K562 (cell line): ENCODE results near the gene TMEM41B. TPM values are rescaled to one million over a fixed set of nuclear protein-coding genes. Genes with fewer than 3 reads are reported as not detected.
"Not testable (repeated sequence)": the region's sequence is repeated elsewhere in the genome, so short reads cannot be mapped to it uniquely, and the experiment has no call there.

Experiments
- ATF1 ChIP-seq, 2 experiments: fragments of 450-650 bp in 1 of 2; IDR thresholded peaks; 2 replicates each; pipeline ENCODE4 v1.6.1; 2016; ENCODE audit warnings: missing compliant biosample characterization in 1 of 2, missing genetic modification characterization in 1 of 2
- E2F3 ChIP-seq: fragments of 250-450 bp; sonication (Bioruptor Pico); IDR thresholded peaks from 2 replicates; pipeline ENCODE4 v1.4.0; 2020; ENCODE audit warnings: mild to moderate bottlenecking
- ETV1 ChIP-seq: fragments of 450-650 bp; conservative IDR thresholded peaks from 2 replicates; pipeline ENCODE4 v1.6.1; 2016; ENCODE audit warnings: missing genetic modification characterization, control low read depth, low read depth, missing compliant biosample characterization
- GATA2 ChIP-seq: sonication (generic); formaldehyde crosslinking; IDR thresholded peaks from 2 replicates; pipeline ENCODE4 v1.4.0; 2020; ENCODE audit warnings: mild to moderate bottlenecking, missing genetic modification reagents
- GTF2A2 ChIP-seq: IDR thresholded peaks from 2 replicates; pipeline ENCODE4 v1.6.1; 2016; ENCODE audit warnings: mild to moderate bottlenecking, missing genetic modification characterization, missing compliant biosample characterization
- HSF4 ChIP-seq: fragments of 250-450 bp; sonication (Bioruptor Pico); IDR thresholded peaks from 2 replicates; pipeline ENCODE4 v2.1.2; 2022; ENCODE audit warnings: mild to moderate bottlenecking, moderate library complexity, borderline replicate concordance
- JUND ChIP-seq, 2 experiments: IDR thresholded peaks; 2 replicates in 1 of 2; 3 replicates in 1 of 2; pipeline ENCODE4 v1.6.1; 2011; ENCODE audit warnings: borderline replicate concordance in 2 of 2, low read depth in 2 of 2, low read length in 2 of 2, improper control_type of control experiment in 1 of 2, missing biosample characterization in 1 of 2, missing genetic modification characterization in 1 of 2, missing genetic modification reagents in 1 of 2
- LEF1 ChIP-seq: fragments of 450-650 bp; IDR thresholded peaks from 2 replicates; pipeline ENCODE4 v1.6.1; 2016; ENCODE audit warnings: mild to moderate bottlenecking
- MAZ ChIP-seq, 2 experiments: fragments of 450-650 bp in 1 of 2; sonication (generic) in 1 of 2; formaldehyde crosslinking; IDR thresholded peaks in 1 of 2; conservative IDR thresholded peaks in 1 of 2; 2 replicates each; pipeline versions ENCODE4 v1.4.0 to v1.5.0; 2020; ENCODE audit warnings: mild to moderate bottlenecking in 1 of 2, missing genetic modification reagents in 1 of 2
- MYC ChIP-seq, 2 experiments: fragments of 250-450 bp in 1 of 2; sonication (Bioruptor Pico) in 1 of 2; IDR thresholded peaks; 2 replicates each; pipeline versions ENCODE4 v1.5.1 to v1.6.1; 2012 to 2021; ENCODE audit warnings: low read depth in 2 of 2, borderline replicate concordance in 1 of 2, improper control_type of control experiment in 1 of 2, low read length in 1 of 2, mild to moderate bottlenecking in 1 of 2, moderate library complexity in 1 of 2
- NFXL1 ChIP-seq: fragments of 450-650 bp; formaldehyde crosslinking; IDR thresholded peaks from 2 replicates; pipeline ENCODE4 v1.4.0; 2021; ENCODE audit warnings: mild to moderate bottlenecking
- ZNF445 ChIP-seq: fragments of 250-450 bp; sonication (Bioruptor Pico); IDR thresholded peaks from 2 replicates; pipeline ENCODE4 v1.4.0; 2020; ENCODE audit warnings: low read depth, mild to moderate bottlenecking, moderate library complexity
- ZNF584 ChIP-seq: fragments of 200-800 bp; sonication (Bioruptor generic); IDR thresholded peaks from 2 replicates; pipeline ENCODE4 v1.6.1; 2016; ENCODE audit warnings: low read depth, mild to moderate bottlenecking, missing genetic modification characterization, missing compliant biosample characterization
- ZNF79 ChIP-seq: fragments of 250-450 bp; sonication (Bioruptor Pico); IDR thresholded peaks from 2 replicates; pipeline ENCODE4 v1.4.0; 2020; ENCODE audit warnings: low read depth, mild to moderate bottlenecking, moderate library complexity
- polyA plus RNA-seq, 8 experiments: library from polyadenylated mRNA; depleted of rRNA in 4 of 8; stranded (reverse) in 5 of 8; unstranded in 3 of 8; fragments of >200 nt; fragmentation: Nextera tagmentation in 2 of 8; fragmentation: Illumina TruSeq in 1 of 8; extraction: Ambion mirVana in 2 of 8; extraction: Trizol in 1 of 8; gene quantifications; 2 replicates each; pipeline versions ENCODE4 v1.2.1 to v1.2.3, GENCODE V29; 2011 to 2014; ENCODE audit warnings: inconsistent platforms in 1 of 8, missing spikeins in 1 of 8
- total RNA-seq, 7 experiments: library from RNA; depleted of rRNA in 6 of 7; stranded (reverse); fragments of >200 nt in 6 of 7; fragmentation: Illumina TruSeq in 2 of 7; extraction: Trizol in 2 of 7; gene quantifications; 2 replicates each; pipeline versions ENCODE4 v1.2.1 to v1.2.3, GENCODE V29; 2011 to 2021; ENCODE audit warnings: low replicate concordance in 1 of 7
- TF ChIP-seq, protein P1 (sequence below): fragments of 250-450 bp; sonication (Bioruptor Pico); IDR thresholded peaks from 2 replicates; pipeline ENCODE4 v1.4.0; 2020; ENCODE audit warnings: mild to moderate bottlenecking, moderate library complexity, borderline replicate concordance
- TF ChIP-seq, protein P2 (sequence below): fragments of 450-650 bp; IDR thresholded peaks from 2 replicates; pipeline ENCODE4 v1.6.1; 2017; ENCODE audit warnings: antibody characterized with exemption, mild to moderate bottlenecking
- TF ChIP-seq, protein P3 (sequence below): fragments of 250-450 bp; sonication (Bioruptor Pico); IDR thresholded peaks from 2 replicates; pipeline ENCODE4 v1.8.0; 2022; ENCODE audit warnings: inconsistent platforms

Gene TMEM41B
- total and polyA plus RNA-seq, 9 of the 15 experiments (the other 6 are each of a cell fraction or from before 2014, with no cell fraction given): 17.1 to 89.6 (median 48.7) TPM

GRCh38 chr11:9319377-9320001 lies 5.1 kb upstream of the TMEM41B start (continued):
- TF ChIP-seq, protein P1, sequence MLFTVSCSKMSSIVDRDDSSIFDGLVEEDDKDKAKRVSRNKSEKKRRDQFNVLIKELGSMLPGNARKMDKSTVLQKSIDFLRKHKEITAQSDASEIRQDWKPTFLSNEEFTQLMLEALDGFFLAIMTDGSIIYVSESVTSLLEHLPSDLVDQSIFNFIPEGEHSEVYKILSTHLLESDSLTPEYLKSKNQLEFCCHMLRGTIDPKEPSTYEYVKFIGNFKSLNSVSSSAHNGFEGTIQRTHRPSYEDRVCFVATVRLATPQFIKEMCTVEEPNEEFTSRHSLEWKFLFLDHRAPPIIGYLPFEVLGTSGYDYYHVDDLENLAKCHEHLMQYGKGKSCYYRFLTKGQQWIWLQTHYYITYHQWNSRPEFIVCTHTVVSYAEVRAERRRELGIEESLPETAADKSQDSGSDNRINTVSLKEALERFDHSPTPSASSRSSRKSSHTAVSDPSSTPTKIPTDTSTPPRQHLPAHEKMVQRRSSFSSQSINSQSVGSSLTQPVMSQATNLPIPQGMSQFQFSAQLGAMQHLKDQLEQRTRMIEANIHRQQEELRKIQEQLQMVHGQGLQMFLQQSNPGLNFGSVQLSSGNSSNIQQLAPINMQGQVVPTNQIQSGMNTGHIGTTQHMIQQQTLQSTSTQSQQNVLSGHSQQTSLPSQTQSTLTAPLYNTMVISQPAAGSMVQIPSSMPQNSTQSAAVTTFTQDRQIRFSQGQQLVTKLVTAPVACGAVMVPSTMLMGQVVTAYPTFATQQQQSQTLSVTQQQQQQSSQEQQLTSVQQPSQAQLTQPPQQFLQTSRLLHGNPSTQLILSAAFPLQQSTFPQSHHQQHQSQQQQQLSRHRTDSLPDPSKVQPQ: peak; percentile 35; the same call in 1 of the 2 replicates
- TF ChIP-seq GATA2 (CRISPR knock-in tag): 0 out of 2 replicates have a peak, but pooled peaks have one; percentile 8
- TF ChIP-seq E2F3 (CRISPR knock-in tag): peak; percentile 80
- peak in 1 of 2 experiments; percentile 83; a peak in 2 of 4 replicates for TF ChIP-seq MAZ (CRISPR knock-in tag; conservative IDR thresholded peaks at IDR 0.05 in 1 of 2, IDR thresholded peaks at IDR 0.05 in 1 of 2)
- TF ChIP-seq ZNF584: peak; percentile 84
- peak; percentile 88 for TF ChIP-seq GTF2A2 (tag)
- TF ChIP-seq ATF1 (CRISPR knock-in tag; IDR thresholded peaks at IDR 0.05); MYC (IDR thresholded peaks at IDR 0.05; ENCODE audit: low read depth, low read length); JUND (IDR thresholded peaks at IDR 0.05; ENCODE audit: borderline replicate concordance, low read depth, low read length): not testable (repeated sequence)
- peak; percentile 63 for TF ChIP-seq ATF1 (tag; IDR thresholded peaks at IDR 0.05)
- TF ChIP-seq HSF4 (CRISPR knock-in tag): peak; percentile 74; the same call in 1 of the 2 replicates
- peak; percentile 89 for TF ChIP-seq MYC (CRISPR knock-in tag; IDR thresholded peaks at IDR 0.05; ENCODE audit: borderline replicate concordance, low read depth)
- TF ChIP-seq NFXL1 (CRISPR knock-in tag): peak; percentile 86; the same call in 1 of the 2 replicates
- peak; percentile 71; the same call in 2 of the 3 replicates for TF ChIP-seq JUND (tag; IDR thresholded peaks at IDR 0.05; ENCODE audit: borderline replicate concordance, low read depth, low read length)
- TF ChIP-seq ZNF79 (CRISPR knock-in tag): peak; percentile 81
- TF ChIP-seq LEF1: peak; percentile 45
- peak; percentile 67; the same call in 1 of the 2 replicates for TF ChIP-seq ETV1 (tag)
- TF ChIP-seq ZNF445 (CRISPR knock-in tag): peak; percentile 69; the same call in 1 of the 2 replicates
- TF ChIP-seq, protein P2, sequence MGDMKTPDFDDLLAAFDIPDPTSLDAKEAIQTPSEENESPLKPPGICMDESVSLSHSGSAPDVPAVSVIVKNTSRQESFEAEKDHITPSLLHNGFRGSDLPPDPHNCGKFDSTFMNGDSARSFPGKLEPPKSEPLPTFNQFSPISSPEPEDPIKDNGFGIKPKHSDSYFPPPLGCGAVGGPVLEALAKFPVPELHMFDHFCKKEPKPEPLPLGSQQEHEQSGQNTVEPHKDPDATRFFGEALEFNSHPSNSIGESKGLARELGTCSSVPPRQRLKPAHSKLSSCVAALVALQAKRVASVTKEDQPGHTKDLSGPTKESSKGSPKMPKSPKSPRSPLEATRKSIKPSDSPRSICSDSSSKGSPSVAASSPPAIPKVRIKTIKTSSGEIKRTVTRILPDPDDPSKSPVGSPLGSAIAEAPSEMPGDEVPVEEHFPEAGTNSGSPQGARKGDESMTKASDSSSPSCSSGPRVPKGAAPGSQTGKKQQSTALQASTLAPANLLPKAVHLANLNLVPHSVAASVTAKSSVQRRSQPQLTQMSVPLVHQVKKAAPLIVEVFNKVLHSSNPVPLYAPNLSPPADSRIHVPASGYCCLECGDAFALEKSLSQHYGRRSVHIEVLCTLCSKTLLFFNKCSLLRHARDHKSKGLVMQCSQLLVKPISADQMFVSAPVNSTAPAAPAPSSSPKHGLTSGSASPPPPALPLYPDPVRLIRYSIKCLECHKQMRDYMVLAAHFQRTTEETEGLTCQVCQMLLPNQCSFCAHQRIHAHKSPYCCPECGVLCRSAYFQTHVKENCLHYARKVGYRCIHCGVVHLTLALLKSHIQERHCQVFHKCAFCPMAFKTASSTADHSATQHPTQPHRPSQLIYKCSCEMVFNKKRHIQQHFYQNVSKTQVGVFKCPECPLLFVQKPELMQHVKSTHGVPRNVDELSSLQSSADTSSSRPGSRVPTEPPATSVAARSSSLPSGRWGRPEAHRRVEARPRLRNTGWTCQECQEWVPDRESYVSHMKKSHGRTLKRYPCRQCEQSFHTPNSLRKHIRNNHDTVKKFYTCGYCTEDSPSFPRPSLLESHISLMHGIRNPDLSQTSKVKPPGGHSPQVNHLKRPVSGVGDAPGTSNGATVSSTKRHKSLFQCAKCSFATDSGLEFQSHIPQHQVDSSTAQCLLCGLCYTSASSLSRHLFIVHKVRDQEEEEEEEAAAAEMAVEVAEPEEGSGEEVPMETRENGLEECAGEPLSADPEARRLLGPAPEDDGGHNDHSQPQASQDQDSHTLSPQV: peak; percentile 100
- TF ChIP-seq, protein P3, sequence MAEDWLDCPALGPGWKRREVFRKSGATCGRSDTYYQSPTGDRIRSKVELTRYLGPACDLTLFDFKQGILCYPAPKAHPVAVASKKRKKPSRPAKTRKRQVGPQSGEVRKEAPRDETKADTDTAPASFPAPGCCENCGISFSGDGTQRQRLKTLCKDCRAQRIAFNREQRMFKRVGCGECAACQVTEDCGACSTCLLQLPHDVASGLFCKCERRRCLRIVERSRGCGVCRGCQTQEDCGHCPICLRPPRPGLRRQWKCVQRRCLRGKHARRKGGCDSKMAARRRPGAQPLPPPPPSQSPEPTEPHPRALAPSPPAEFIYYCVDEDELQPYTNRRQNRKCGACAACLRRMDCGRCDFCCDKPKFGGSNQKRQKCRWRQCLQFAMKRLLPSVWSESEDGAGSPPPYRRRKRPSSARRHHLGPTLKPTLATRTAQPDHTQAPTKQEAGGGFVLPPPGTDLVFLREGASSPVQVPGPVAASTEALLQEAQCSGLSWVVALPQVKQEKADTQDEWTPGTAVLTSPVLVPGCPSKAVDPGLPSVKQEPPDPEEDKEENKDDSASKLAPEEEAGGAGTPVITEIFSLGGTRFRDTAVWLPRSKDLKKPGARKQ (CRISPR knock-in tag): 0 out of 2 replicates have a peak, but pooled peaks have one; percentile 54
